ENCODE data around the gene EBF3. TPM values are rescaled to one million over a fixed set of nuclear protein-coding genes. Genes with fewer than 3 reads are reported as not detected.

Gene EBF3
- total RNA-seq, 4 donors from 2014 or later, result 5.5 to 10.4 (median 8.2) TPM

- Histone ChIP-seq H3K4me1 (no peaks in the 10 kb centered on the region), H3K4me3 (no peak overlapping the region), H3K9me3 (no peaks in the 10 kb centered on the region), H3K27ac (no peak overlapping the region), H3K36me3 (no peaks in the 10 kb centered on the region), H3K27me3 (peaks cover 0 to 4% (median 0%) of the 10 kb centered on the region in 3 donors)
- DNase-seq, result no peak
- in situ Hi-C loops (cut with MboI; ENCODE audit: low sequenced_read_pairs in 4 of 4), result no loop called here
- no peak for ATAC-seq
- intact Hi-C loops (cut with DNase I; ENCODE audit: low total_unique reads), result no loop called here
- TF ChIP-seq POLR2A (IDR thresholded peaks at IDR 0.05), result no peak
- no peak for TF ChIP-seq CTCF (IDR thresholded peaks at IDR 0.05 in 4 of 5, conservative IDR thresholded peaks at IDR 0.05 in 1 of 5)
These were observed 178.5 kb downstream of the EBF3 start for GRCh38 chr10:129785536-129785981.

Small RNA genes lying within 50 kb of the gene (microRNA-seq; reads per million reads assigned to microRNA genes)
- 0 reads per million in 2 donors for gene MIR4297 (ENCODE audit: borderline replicate concordance in 2 of 2)

Other genes with a start within 250 kb of the EBF3 start
- gene C10orf143, start 146.6 kb upstream of the EBF3 start, total RNA-seq, result 1 to 10 TPM in 3 of 4 donors, under 1 TPM in 1; 0.55 to 2.5 (median 1.3) TPM
- 10 to 100 TPM; 41.0 to 68.0 (median 50.1) TPM for gene GLRX3, start 172.1 kb upstream of the EBF3 start, total RNA-seq

Measured in gastrocnemius medialis (tissue), 4 donors.